Adipocyte (in vitro differentiated cells): Measurements from ENCODE around the gene HOXA7.

ENCODE experiments used
- DNase-seq: peaks from one replicate; pipeline ENCODE4 v3.0.0-alpha.2; 2015; ENCODE audit warnings: low read depth
- H3K27me3 ChIP-seq: replicated peaks from 2 replicates; pipeline ENCODE4 v1.7.0; 2013; ENCODE audit warnings: mild to moderate bottlenecking, low read length, moderate library complexity; ENCODE audit not compliant: control insufficient read depth, insufficient read depth
- H3K36me3 ChIP-seq: 2 replicates; pipeline ENCODE4 v1.7.0; 2013; ENCODE audit warnings: low read length, mild to moderate bottlenecking, moderate library complexity; ENCODE audit not compliant: control insufficient read depth, insufficient read depth, severe bottlenecking
- H3K4me1 ChIP-seq: 2 replicates; pipeline ENCODE4 v1.7.0; 2013; ENCODE audit warnings: mild to moderate bottlenecking, low read length, moderate library complexity; ENCODE audit not compliant: control insufficient read depth, insufficient read depth
- H3K4me3 ChIP-seq: 2 replicates; pipeline ENCODE4 v1.7.0; 2013; ENCODE audit warnings: mild to moderate bottlenecking, low read length, moderate library complexity
- H3K9ac ChIP-seq: 2 replicates; pipeline ENCODE4 v1.7.0; 2013; ENCODE audit warnings: mild to moderate bottlenecking, low read length, moderate library complexity
- H3K9me3 ChIP-seq: 2 replicates; pipeline ENCODE4 v1.7.0; 2013; ENCODE audit warnings: mild to moderate bottlenecking, low read length, moderate library complexity; ENCODE audit not compliant: control insufficient read depth

Gene HOXA7

DNA sequence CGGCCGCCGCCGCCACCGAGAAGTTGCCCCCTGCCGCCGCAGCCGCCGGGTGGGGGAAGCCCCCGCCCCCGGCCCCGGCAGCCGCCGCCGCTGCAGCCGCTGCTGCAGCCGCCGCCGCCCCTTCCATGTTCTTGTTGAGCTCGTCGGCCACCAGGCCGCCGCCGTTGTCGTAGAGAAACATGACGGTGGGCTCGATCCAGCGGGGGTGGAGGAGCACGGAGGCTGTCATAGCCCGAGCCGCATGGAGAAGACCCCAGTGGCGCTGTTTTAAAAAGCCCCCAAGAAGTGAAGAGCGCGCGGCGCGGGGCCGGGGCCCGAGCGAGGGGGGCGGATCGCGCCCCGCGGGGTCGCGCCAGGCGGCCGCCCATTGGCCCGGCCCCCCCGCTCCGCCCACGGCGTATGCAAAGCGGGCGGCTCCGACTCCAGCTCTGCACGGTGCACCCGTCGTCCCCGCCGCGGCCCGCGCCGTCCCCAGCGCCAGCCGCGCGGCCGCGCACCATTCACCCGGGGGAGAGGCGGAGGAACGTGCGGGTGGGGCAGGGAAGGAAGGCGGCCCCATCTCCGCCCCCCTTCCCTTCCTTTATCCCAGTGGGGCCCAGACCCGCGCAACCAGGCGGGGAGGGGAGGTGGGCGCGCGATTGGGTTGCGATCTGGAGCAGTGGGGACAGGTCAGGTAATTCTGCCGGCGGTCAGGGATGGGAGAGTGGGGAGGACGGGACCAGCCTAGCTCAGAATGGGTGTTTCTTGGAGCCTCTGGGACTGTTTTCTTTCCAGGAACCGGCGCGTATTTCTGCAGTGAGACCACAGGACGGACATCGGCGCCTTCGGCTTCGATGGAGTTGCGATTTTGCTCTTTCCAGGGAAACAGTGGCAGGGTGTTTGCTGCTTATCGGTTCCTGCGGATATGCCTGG lies 43.6 kb upstream of the HOXA7 start, which contains the start of gene HOXA13:
Gene HOXA13 (minus strand): TSS at position 243 of the 912 bp plus-strand sequence. CDS start 14 bp downstream, at position 229.
- no peak for DNase-seq
- no peaks in the 10 kb centered on the region for H3K9me3 ChIP-seq
- peaks cover 76% of the 10 kb centered on the region for H3K27me3 ChIP-seq
- H3K36me3 ChIP-seq, result no peaks in the 10 kb centered on the region
- peak within 1 kb of the TSS; percentile 71 for H3K4me3 ChIP-seq
- no peak within 1 kb of the TSS for H3K9ac ChIP-seq
- no peaks in the 10 kb centered on the region for H3K4me1 ChIP-seq

DNA sequence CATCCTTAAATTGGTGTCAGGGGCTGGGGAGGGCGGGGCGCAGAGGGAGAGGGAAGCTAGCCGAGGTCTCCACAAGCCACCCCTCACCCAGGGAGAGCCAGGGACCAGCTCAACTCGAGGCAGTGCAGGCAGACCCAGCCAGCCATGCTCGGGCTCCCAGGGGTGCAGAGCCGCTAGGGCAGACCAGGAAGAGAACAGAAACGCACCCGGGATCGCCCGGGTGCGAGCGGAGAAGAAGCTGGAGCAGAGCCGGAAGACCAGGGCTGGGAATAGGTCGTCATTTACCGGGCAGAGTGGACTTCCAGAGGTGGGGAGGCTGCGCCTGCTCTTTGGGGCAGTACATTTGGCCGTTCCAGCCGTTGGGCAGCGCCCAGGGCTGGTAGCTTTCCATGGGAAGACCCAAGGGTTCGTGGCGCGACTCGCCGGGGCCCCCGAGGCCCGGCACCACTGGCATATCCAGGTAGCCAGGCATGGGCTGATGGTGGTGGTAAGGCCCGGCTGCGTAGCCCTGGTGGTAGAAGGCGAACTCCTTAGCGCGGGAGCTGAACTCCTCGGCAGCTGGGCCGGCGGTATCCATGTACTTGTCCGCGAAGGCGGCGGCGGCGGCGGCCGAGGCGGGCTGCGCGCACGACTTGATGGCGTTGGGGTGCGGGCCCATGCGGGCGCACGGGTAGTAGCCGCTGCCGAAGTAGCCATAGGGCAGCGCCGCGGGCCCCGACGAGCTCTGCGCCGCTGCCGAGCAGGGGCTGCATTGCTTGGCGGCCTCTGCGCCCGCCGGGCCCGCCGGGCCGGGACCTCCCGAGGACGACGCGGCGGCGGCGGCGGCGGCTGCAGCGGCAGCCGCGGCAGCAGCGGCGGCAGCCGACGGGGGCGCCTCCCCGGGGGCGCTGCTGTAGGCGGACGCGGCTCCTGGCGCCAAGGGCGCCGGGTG lies 42.7 kb upstream of the HOXA7 start:
- no peak for DNase-seq
- Histone ChIP-seq H3K36me3 (no peaks in the 10 kb centered on the region), H3K9me3 (no peaks in the 10 kb centered on the region), H3K4me1 (no peaks in the 10 kb centered on the region), H3K9ac (no peak overlapping the region), H3K4me3 (peak overlapping the region; percentile 71), H3K27me3 (peaks cover 66% of the 10 kb centered on the region)

DNA sequence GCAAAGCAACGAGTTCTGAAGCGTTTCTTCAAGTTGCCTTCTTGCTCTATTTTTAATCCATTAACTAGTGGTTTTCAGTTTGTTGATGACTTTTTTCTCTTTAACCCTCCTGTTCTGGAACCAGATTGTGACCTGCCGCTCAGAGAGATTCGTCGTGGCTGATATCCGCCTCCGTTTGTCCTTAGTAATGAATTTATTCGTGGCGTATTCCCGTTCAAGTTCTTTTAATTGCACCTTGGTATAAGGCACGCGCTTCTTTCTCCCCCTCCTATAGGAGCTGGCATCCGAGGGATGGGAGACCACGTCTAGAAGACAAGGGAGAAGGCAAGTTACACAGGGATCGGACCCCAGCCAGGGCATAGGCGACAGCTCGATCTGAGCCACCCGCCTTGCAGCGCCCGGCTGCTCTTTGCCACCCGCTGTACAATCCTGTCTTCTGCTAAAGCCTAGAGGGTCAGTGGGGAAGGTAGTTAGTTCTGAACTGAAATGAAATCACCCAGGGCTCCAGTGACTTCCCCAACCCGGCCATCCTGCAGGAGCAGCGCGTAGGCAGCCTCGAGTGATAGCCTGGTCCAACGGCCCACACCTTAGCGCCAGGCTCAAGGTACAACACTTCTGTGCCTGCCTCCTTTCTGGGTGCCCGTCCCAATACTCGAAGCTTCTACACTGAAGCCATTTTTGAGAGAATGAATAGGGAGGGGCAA lies 41.8 kb upstream of the HOXA7 start:
- H3K36me3 ChIP-seq, result no peaks in the 10 kb centered on the region
- H3K27me3 ChIP-seq, result peaks cover 58% of the 10 kb centered on the region
- H3K4me1 ChIP-seq, result no peaks in the 10 kb centered on the region
- H3K9ac ChIP-seq, result no peak overlapping the region
- H3K9me3 ChIP-seq, result no peaks in the 10 kb centered on the region
- no peak for DNase-seq
- peak overlapping the region; percentile 71 for H3K4me3 ChIP-seq

DNA sequence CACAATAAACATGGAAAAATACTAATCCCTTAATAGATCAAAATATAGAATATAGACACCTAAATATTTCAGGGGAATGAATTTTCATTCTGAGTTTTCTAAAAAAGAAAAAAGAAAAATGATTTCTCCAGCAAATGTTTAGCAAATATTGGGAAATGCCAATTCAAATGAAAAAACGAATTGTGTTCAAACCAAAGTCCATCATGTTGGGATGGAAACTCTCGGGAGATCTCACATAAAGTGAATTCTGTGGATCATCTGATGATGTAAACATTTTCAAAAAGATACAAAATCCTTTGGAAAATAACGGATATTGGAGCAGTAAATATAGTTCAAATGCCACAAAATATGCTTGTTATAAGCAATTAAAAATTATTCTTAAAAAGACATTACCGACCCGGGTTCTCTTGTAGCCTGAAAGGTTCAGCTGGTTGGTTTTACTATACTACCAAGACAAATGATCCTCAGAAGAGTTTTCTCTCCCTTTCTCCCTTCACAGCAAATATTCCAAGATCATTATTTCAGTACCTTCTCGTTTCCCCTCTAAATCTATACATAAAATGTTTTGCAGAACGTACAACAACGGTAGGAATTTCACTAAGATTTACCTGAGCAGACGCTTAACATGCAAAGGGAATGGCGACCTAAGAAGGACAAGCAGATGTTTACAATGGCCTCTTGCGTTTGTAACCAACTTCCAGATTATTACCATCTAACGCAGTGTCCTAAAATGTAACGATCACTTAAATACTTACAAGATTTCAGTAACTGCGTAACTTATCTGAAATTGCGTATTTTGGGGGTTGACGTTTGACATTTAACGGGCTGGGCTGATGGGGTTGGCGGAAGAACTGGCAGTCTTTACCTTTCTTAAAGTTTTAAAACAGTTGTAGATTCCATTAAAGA lies 40.9 kb upstream of the HOXA7 start:
- no peaks in the 10 kb centered on the region for H3K36me3 ChIP-seq
- no peaks in the 10 kb centered on the region for H3K4me1 ChIP-seq
- no peak overlapping the region for H3K9ac ChIP-seq
- no peak for DNase-seq
- no peak overlapping the region for H3K4me3 ChIP-seq
- no peaks in the 10 kb centered on the region for H3K9me3 ChIP-seq
- peaks cover 49% of the 10 kb centered on the region for H3K27me3 ChIP-seq

DNA sequence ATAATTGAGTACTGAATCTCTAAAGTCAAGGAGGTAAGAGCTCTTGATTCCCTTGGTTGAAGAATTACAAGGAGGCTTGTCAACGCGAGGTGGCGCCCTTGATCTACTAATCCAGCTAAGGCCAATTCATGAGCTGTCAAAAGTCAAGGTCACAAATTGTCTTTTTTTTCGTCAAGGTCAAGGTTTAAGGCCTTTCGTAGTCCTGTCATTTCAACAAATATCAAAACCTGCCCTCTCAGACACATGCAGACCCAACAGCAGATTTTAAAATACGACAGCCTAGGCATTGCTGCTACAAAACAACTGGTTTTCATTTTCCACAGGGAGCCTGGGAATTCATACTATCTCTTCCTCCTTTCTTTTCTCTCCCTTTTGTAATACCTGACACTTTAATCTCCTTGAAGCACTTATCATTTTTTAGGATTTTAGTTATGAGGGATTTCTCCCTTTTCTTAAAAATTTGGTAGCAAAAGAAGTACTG lies 39.9 kb upstream of the HOXA7 start:
- DNase-seq, result peak; percentile 90
- Histone ChIP-seq H3K27me3 (peaks cover 38% of the 10 kb centered on the region), H3K9me3 (no peaks in the 10 kb centered on the region), H3K36me3 (no peaks in the 10 kb centered on the region), H3K4me1 (no peaks in the 10 kb centered on the region), H3K9ac (no peak overlapping the region), H3K4me3 (no peak overlapping the region)

DNA sequence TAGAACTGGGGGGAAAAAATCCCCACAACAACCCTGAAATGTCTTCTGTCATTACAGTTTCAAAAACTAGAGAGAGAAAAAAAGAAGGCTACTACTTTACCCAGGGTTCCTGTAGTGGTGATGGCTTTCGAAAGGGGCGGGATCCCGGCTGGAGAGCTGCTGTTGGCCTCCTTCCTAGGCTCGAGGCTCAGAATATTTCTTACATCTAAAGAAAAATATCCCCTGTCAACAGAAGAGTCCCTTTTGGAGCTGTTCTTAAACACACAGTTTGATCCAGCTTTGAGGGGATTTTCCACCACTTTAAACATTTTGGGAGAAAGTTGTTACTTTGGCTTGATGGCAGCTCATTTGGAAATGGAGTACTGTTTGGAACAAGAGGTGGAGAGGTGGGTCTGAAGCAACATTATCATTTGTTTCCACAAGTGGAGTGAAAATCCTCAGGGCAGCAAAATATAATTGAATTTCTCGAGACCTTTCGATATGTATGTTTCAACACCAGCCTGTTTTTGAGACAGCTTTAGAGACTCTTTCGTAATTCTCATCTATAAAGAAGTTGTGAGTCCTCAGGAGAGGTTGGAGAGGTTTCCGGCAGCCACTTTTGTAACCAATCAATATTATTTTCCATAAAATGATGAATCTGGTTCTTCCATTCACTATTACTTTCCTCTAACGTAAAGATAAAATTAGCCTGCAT lies 38.4 kb upstream of the HOXA7 start:
- no peak for DNase-seq
- H3K9me3 ChIP-seq, result no peaks in the 10 kb centered on the region
- H3K27me3 ChIP-seq, result peaks cover 33% of the 10 kb centered on the region
- H3K4me1 ChIP-seq, result no peaks in the 10 kb centered on the region
- H3K9ac ChIP-seq, result no peak overlapping the region
- H3K36me3 ChIP-seq, result no peaks in the 10 kb centered on the region
- H3K4me3 ChIP-seq, result no peak overlapping the region

DNA sequence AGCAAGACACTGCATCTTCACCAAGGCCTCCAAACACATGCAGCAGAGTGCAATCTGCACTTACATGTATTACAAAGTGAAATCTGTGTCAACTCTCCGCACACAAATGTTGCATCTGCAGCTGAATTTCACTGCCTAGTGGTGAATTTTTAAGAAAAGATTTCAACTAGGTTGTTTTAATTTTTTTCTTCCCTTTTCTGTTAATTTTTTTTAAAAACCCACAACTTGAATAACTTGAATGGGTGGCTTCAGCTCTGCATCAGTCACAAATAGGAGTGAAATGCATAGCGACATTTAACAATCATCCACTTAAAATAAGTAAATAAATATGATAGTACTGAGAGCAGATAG lies 37.5 kb upstream of the HOXA7 start:
- Histone ChIP-seq H3K4me1 (no peaks in the 10 kb centered on the region), H3K27me3 (peaks cover 30% of the 10 kb centered on the region), H3K36me3 (no peaks in the 10 kb centered on the region), H3K4me3 (no peak overlapping the region), H3K9me3 (no peaks in the 10 kb centered on the region), H3K9ac (no peak overlapping the region)
- DNase-seq, result no peak

DNA sequence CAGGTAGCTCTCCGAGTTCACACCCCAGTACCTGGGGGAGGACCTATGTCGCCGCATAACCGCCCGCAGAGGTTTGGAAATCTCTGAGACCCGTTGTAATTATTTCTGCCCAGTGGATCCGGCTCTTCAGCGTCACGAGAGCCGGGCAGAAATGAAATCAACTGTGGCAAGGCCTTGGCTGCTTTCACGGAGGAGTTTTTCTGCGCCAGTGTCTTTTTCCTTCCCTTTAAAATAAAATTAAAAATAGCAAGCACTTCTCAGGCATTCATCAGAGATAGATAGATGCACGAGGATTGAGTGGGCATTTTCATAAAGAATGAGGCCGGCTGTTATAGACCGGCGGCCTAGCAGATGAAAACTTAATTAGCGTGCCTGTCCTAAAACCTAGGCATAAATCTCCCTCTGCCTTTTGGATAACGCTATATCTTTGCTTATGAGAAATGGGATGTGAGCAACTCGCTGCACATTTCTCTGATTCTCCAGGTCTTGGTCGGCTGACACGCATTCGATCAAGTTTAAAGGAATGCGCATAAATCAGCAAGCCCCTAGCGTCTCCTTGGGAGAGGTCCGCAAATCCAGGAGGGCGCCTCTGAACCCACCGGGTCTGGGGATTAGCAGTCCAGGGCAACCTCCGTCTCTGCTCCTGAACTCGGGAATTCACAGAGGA lies 37.0 kb upstream of the HOXA7 start:
- H3K4me1 ChIP-seq, result no peaks in the 10 kb centered on the region
- H3K9ac ChIP-seq, result peak overlapping the region; percentile 69
- H3K36me3 ChIP-seq, result no peaks in the 10 kb centered on the region
- H3K9me3 ChIP-seq, result no peaks in the 10 kb centered on the region
- no peak for DNase-seq
- H3K27me3 ChIP-seq, result peaks cover 25% of the 10 kb centered on the region
- peak overlapping the region; percentile 78 for H3K4me3 ChIP-seq

DNA sequence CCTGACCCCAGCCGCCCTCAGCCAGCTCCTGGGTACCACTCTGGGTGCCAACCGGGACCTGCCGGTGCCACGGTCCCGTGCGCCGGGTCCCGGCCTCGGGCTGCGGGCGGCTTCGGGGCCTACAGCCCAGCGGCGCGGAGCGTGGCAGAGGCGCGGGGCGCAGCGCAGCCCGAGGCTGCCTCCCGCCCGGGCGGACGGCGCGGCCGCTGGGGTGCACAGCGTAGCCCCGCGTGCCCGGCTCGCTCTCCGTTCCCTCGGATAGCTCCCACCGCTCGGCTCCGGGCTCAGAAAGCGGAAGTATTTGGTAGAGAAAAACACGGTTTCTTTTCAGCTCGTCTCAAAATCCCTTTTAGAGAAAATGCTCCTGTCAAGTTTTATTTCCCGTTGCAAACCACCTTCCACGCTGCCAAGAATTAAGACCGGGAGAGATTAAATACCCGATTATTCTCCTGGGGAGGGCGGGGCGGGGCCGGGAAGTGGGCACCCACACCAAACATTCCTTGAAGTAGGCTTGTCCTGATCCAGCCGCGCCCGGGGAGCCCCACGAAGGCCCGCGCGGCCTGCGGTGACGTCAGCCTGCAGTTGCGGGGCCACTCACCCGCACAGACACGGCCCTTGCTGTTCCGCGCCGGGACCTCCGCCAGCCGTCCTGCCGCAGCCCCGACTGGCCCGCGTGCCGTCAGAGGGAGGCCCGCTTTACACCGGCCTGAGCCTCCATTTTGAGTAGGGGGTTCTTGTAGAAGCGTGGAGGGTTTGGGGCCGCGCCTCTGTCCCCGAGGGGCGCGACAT lies 36.3 kb upstream of the HOXA7 start:
- Histone ChIP-seq H3K4me1 (no peaks in the 10 kb centered on the region), H3K27me3 (peaks cover 18% of the 10 kb centered on the region)

More for the DNA sequence above, 36.3 kb upstream of the HOXA7 start:
- H3K9ac ChIP-seq, result peak overlapping the region; percentile 69
- no peaks in the 10 kb centered on the region for H3K36me3 ChIP-seq
- H3K9me3 ChIP-seq, result no peaks in the 10 kb centered on the region
- H3K4me3 ChIP-seq, result peak overlapping the region; percentile 78
- peak; percentile 44 for DNase-seq
